Liver (tissue), 9 donors: ENCODE results near the gene UBE2E2. TPM values are rescaled to one million over a fixed set of nuclear protein-coding genes. Genes with fewer than 3 reads are reported as not detected.

Experiments used
- DNase-seq: peaks from one replicate; pipeline ENCODE4 v3.0.0-alpha.2; 2017; ENCODE audit warnings: low spot score
- H3K27ac ChIP-seq, 2 donors: one replicate each; pipeline ENCODE4 v1.7.0; 2013; ENCODE audit warnings: inconsistent platforms in 2 of 2, low read length in 2 of 2, control low read depth in 1 of 2, low read depth in 1 of 2, mild to moderate bottlenecking in 1 of 2
- H3K27me3 ChIP-seq, 4 donors: one replicate each; pipeline versions ENCODE4 v1.6.1 to v1.7.0; 2013; ENCODE audit warnings: low read length in 3 of 4, inconsistent platforms in 1 of 4, mild to moderate bottlenecking in 1 of 4, moderate library complexity in 1 of 4; ENCODE audit not compliant: control insufficient read depth in 4 of 4, insufficient read depth in 4 of 4
- H3K36me3 ChIP-seq, 4 donors: one replicate each; pipeline versions ENCODE4 v1.6.1 to v1.7.0; 2013; ENCODE audit warnings: low read length in 3 of 4, mild to moderate bottlenecking in 3 of 4, low read depth in 1 of 4, moderate library complexity in 1 of 4; ENCODE audit not compliant: control insufficient read depth in 4 of 4, insufficient read depth in 3 of 4
- H3K4me1 ChIP-seq, 4 donors: one replicate each; pipeline versions ENCODE4 v1.6.1 to v1.7.0; 2013; ENCODE audit warnings: low read length in 3 of 4, mild to moderate bottlenecking in 3 of 4, moderate library complexity in 1 of 4; ENCODE audit not compliant: control insufficient read depth in 4 of 4, insufficient read depth in 4 of 4
- H3K4me3 ChIP-seq, 3 donors: one replicate each; pipeline versions ENCODE4 v1.6.1 to v1.7.0; 2013; ENCODE audit warnings: low read length in 3 of 3, control low read depth in 1 of 3, low read depth in 1 of 3, mild to moderate bottlenecking in 1 of 3
- H3K9ac ChIP-seq, 2 donors: one replicate each; pipeline ENCODE4 v1.7.0; 2013; ENCODE audit warnings: low read length in 2 of 2, mild to moderate bottlenecking in 2 of 2, moderate library complexity in 2 of 2, control low read depth in 1 of 2, low read depth in 1 of 2
- H3K9me3 ChIP-seq, 4 donors: one replicate each; pipeline versions ENCODE4 v1.6.1 to v1.7.0; 2013; ENCODE audit warnings: low read length in 3 of 4; ENCODE audit not compliant: control insufficient read depth in 4 of 4
- ATF3 ChIP-seq: IDR thresholded peaks from 2 replicates; pipeline ENCODE4 v1.6.1; 2016; ENCODE audit warnings: antibody characterized with exemption
- CTCF ChIP-seq: fragments of 150-350 bp; IDR thresholded peaks from 2 replicates; pipeline ENCODE4 v1.5.1; 2017; ENCODE audit warnings: improper control_type of control experiment, low read depth, low read length; ENCODE audit not compliant: missing input control
- EGR1 ChIP-seq, 2 donors: IDR thresholded peaks; 2 replicates each; pipeline ENCODE4 v1.6.1; 2016 to 2018; ENCODE audit warnings: antibody characterized with exemption in 2 of 2, low read depth in 2 of 2
- FOXA1 ChIP-seq: IDR thresholded peaks from 2 replicates; pipeline ENCODE4 v1.6.1; 2016; ENCODE audit warnings: antibody characterized with exemption
- FOXA2 ChIP-seq: IDR thresholded peaks from 2 replicates; pipeline ENCODE4 v1.6.1; 2016; ENCODE audit warnings: antibody characterized with exemption
- GABPA ChIP-seq, 2 donors: IDR thresholded peaks in 1 of 2; conservative IDR thresholded peaks in 1 of 2; 2 replicates each; pipeline ENCODE4 v1.6.1; 2016; ENCODE audit warnings: antibody characterized with exemption in 2 of 2, mild to moderate bottlenecking in 1 of 2, moderate library complexity in 1 of 2
- HNF4A ChIP-seq, 2 donors: conservative IDR thresholded peaks; 2 replicates each; pipeline ENCODE4 v1.6.1; 2016; ENCODE audit warnings: antibody characterized with exemption in 2 of 2, mild to moderate bottlenecking in 2 of 2
- JUND ChIP-seq, 2 donors: IDR thresholded peaks; 2 replicates each; pipeline ENCODE4 v1.6.1; 2016; ENCODE audit warnings: antibody characterized with exemption in 2 of 2
- NR2F2 ChIP-seq: IDR thresholded peaks from 2 replicates; pipeline ENCODE4 v1.6.1; 2016; ENCODE audit warnings: antibody characterized with exemption
- RAD21 ChIP-seq, 2 donors: IDR thresholded peaks; 2 replicates each; pipeline ENCODE4 v1.6.1; 2016; ENCODE audit warnings: antibody characterized with exemption in 2 of 2, mild to moderate bottlenecking in 2 of 2
- RXRA ChIP-seq, 2 donors: IDR thresholded peaks; 2 replicates each; pipeline ENCODE4 v1.6.1; 2017 to 2018; ENCODE audit warnings: antibody characterized with exemption in 2 of 2, mild to moderate bottlenecking in 1 of 2
- SP1 ChIP-seq: IDR thresholded peaks from 2 replicates; pipeline ENCODE4 v1.6.1; 2018; ENCODE audit warnings: antibody characterized with exemption, mild to moderate bottlenecking
- TAF1 ChIP-seq: conservative IDR thresholded peaks from 2 replicates; pipeline ENCODE4 v1.6.1; 2016; ENCODE audit warnings: antibody characterized with exemption, mild to moderate bottlenecking
- YY1 ChIP-seq: IDR thresholded peaks from 2 replicates; pipeline ENCODE4 v1.6.1; 2016; ENCODE audit warnings: antibody characterized with exemption, mild to moderate bottlenecking
- ZBTB33 ChIP-seq: IDR thresholded peaks from 2 replicates; pipeline ENCODE4 v1.6.1; 2016; ENCODE audit warnings: antibody characterized with exemption
- WGBS: extraction: QIAGEN DNeasy Blood & Tissue Kit; methylation state at CpG from one replicate; pipeline ENCODE4 v1.1.7; 2013; 5-methylcytosine and 5-hydroxymethylcytosine counted together
- polyA plus RNA-seq, 2 donors: library from polyadenylated mRNA; stranded (reverse) in 1 of 2; unstranded in 1 of 2; fragments of 200-250 nt in 1 of 2; fragments of >200 nt in 1 of 2; fragmentation: Nextera tagmentation in 1 of 2; extraction: Ambion mirVana in 1 of 2; gene quantifications; one replicate each; pipeline versions ENCODE4 v1.2.1 to v1.2.3, GENCODE V29; 2013 to 2015
- total RNA-seq, 2 donors: library from RNA; depleted of rRNA; stranded (reverse); fragments of >200 nt; gene quantifications; one replicate each; pipeline ENCODE4 v1.2.3, GENCODE V29; 2014
- TF ChIP-seq, protein P1 (sequence below): IDR thresholded peaks from 2 replicates; pipeline ENCODE4 v1.6.1; 2016; ENCODE audit warnings: antibody characterized with exemption
- donor health status: healthy.
- donor health status: healthy.
- donor health status: healthy.
- donor health status: healthy.
- donor health status: healthy.

The UBE2E2 gene
- total and polyA plus RNA-seq, 4 donors = 9.0 to 27.8 (median 16.8) TPM

GRCh38 chr3:23607184-23607847, 404.2 kb downstream of the UBE2E2 start:
- DNase-seq = no peak
- no peak for TF ChIP-seq FOXA1
- 78% methylated on average over 8 of the region's 8 CpGs for WGBS
- H3K4me1 ChIP-seq = no peaks in the 10 kb centered on the region
- no peaks in the 10 kb centered on the region for H3K36me3 ChIP-seq
- H3K27me3 ChIP-seq = no peaks in the 10 kb centered on the region
- no peak overlapping the region for H3K27ac ChIP-seq
- H3K9me3 ChIP-seq = no peaks in the 10 kb centered on the region
- no peak overlapping the region for H3K9ac ChIP-seq
- H3K4me3 ChIP-seq = no peak overlapping the region

DNA sequence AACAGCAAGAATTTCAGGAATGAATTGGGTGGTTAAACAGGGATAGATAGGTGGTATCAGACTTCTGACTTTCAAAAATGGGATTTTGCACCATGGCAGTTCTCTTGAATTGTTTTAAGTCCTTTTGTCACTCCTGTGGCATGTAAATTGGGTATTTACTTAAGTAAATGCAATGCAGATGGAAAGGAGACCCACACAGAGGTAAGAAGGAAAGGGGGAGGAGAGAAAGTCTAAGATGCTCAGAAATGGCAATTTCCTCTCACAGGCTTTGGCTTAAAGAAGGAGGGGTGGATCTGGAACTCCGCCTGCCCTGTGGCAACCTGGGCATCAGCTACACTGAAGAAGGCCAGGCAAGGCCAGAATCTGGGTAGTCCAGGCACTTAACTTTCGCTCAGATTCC, 405.5 kb downstream of the UBE2E2 start:
- no peak for DNase-seq
- H3K4me3 ChIP-seq = no peak overlapping the region
- no peaks in the 10 kb centered on the region for H3K4me1 ChIP-seq
- TF ChIP-seq RXRA (IDR thresholded peaks at IDR 0.05) (no peak), NR2F2 (no peak), YY1 (no peak), HNF4A (conservative IDR thresholded peaks at IDR 0.05) (no peak), RAD21 (IDR thresholded peaks at IDR 0.05) (no peak), FOXA2 (no peak), FOXA1 (no peak), GABPA (IDR thresholded peaks at IDR 0.05 in 1 of 2, conservative IDR thresholded peaks at IDR 0.05 in 1 of 2) (no peak), JUND (IDR thresholded peaks at IDR 0.05) (no peak), EGR1 (IDR thresholded peaks at IDR 0.05; ENCODE audit: low read depth in 2 of 2) (no peak), ZBTB33 (no peak), TAF1 (no peak), CTCF (no peak)
- TF ChIP-seq, protein P1, sequence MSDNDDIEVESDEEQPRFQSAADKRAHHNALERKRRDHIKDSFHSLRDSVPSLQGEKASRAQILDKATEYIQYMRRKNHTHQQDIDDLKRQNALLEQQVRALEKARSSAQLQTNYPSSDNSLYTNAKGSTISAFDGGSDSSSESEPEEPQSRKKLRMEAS = no peak
- H3K9me3 ChIP-seq = no peaks in the 10 kb centered on the region
- H3K36me3 ChIP-seq = no peaks in the 10 kb centered on the region
- no peak overlapping the region for H3K27ac ChIP-seq
- H3K9ac ChIP-seq = no peak overlapping the region
- H3K27me3 ChIP-seq = no peaks in the 10 kb centered on the region
- WGBS = 95% methylated on average over 2 of the region's 2 CpGs

DNA sequence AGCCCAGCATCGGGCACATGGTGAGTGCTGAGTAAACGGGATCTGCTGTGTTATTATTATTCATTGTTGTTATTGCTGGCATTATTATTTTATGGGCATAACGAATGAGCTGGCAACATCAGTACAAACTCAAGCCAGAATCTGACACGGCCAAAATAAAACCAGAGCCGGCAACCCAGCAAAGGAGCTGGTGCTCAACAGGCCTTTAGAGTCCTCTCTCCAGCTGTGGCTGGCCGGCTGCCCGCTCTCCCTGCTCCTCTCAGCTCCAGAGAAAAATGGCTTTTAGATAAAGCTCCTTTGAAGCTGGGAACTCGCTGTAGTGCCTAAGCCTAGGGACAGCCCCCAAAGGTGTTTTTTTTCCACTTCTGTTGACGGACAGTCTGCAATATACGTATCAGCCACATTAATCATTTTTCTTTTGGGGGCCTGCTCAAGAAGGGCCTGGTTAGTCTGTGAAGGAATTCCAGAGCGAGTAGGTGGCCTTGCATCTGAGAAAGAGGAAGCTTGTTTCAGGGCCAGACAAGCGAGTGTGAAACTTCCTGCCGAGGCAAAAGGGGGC, 408.7 kb downstream of the UBE2E2 start:
- Histone ChIP-seq H3K9me3 (peaks cover 0 to under 1% (median 0%) of the 10 kb centered on the region in 4 donors), H3K36me3 (no peaks in the 10 kb centered on the region), H3K9ac (no peak overlapping the region), H3K4me1 (no peaks in the 10 kb centered on the region), H3K27me3 (no peaks in the 10 kb centered on the region), H3K4me3 (no peak overlapping the region), H3K27ac (peak overlapping the region in 1 of 2 donors; percentile 34)
- DNase-seq = no peak
- 56% methylated on average over 13 of the region's 13 CpGs for WGBS
- TF ChIP-seq ZBTB33 = no peak
- TF ChIP-seq ATF3 = no peak
- TF ChIP-seq HNF4A (conservative IDR thresholded peaks at IDR 0.05) = no peak
- TF ChIP-seq SP1 = no peak
- no peak for TF ChIP-seq CTCF
- TF ChIP-seq YY1 = no peak
- TF ChIP-seq RXRA (IDR thresholded peaks at IDR 0.05) = no peak
- no peak for TF ChIP-seq FOXA2
- no peak for TF ChIP-seq FOXA1
- TF ChIP-seq, protein P1 = no peak
- no peak for TF ChIP-seq TAF1
- no peak for TF ChIP-seq JUND (IDR thresholded peaks at IDR 0.05)
